HAP-1 (cell line): ENCODE measurements around the gene NDUFS5.
"Not testable (repeated sequence)": the region's sequence is repeated elsewhere in the genome, so short reads cannot be mapped to it uniquely, and the experiment has no call there.

Experiments
- DNase-seq, 2 experiments: peaks; one replicate each; pipeline ENCODE4 v3.0.0-alpha.2; 2016 to 2020; ENCODE audit warnings: low spot score in 2 of 2
- H3K27me3 ChIP-seq: fragments of 250-450 bp; sonication (Bioruptor Pico); 2 replicates; pipeline ENCODE4 v1.5.1; 2020; ENCODE audit warnings: low read depth, mild to moderate bottlenecking, moderate library complexity
- H3K36me3 ChIP-seq: fragments of 250-450 bp; sonication (Bioruptor Pico); replicated peaks from 2 replicates; pipeline ENCODE4 v1.5.1; 2020; ENCODE audit warnings: mild to moderate bottlenecking
- H3K4me1 ChIP-seq: fragments of 250-450 bp; sonication (Bioruptor Pico); 2 replicates; pipeline ENCODE4 v1.5.1; 2020; ENCODE audit warnings: mild to moderate bottlenecking
- H3K4me3 ChIP-seq: fragments of 250-450 bp; sonication (Bioruptor Pico); 2 replicates; pipeline ENCODE4 v1.5.1; 2020; ENCODE audit warnings: mild to moderate bottlenecking, moderate library complexity
- H3K9me3 ChIP-seq: fragments of 250-450 bp; sonication (Bioruptor Pico); 2 replicates; pipeline ENCODE4 v1.5.1; 2020; ENCODE audit warnings: mild to moderate bottlenecking, moderate library complexity
- in situ Hi-C: fragments of 300-500 bp; cut with MboI; formaldehyde crosslinking; loops from 3 replicates; pipeline ENCODE4 v1.14.3; 2020; ENCODE audit warnings: low sequenced_read_pairs, inconsistent platforms, mixed read lengths

The NDUFS5 gene

GRCh38 chr1:39063191-39063590 lies 37.0 kb downstream of the NDUFS5 start:
- Histone ChIP-seq H3K4me1 (no peaks in the 10 kb centered on the region), H3K4me3 (no peak overlapping the region), H3K36me3 (no peaks in the 10 kb centered on the region), H3K27me3 (no peaks in the 10 kb centered on the region), H3K9me3 (no peaks in the 10 kb centered on the region; the same call in 1 of the 2 replicates)
- DNase-seq: no peak
- in situ Hi-C loops: no loop called here

GRCh38 chr1:39063775-39064174 lies 37.6 kb downstream of the NDUFS5 start:
- H3K36me3 ChIP-seq: no peaks in the 10 kb centered on the region
- in situ Hi-C loops: no loop called here
- no peaks in the 10 kb centered on the region; the same call in 1 of the 2 replicates for H3K9me3 ChIP-seq
- no peak for DNase-seq
- no peaks in the 10 kb centered on the region for H3K4me1 ChIP-seq
- no peaks in the 10 kb centered on the region for H3K27me3 ChIP-seq
- no peak overlapping the region for H3K4me3 ChIP-seq

GRCh38 chr1:39065542-39065941 lies 39.4 kb downstream of the NDUFS5 start:
- no peaks in the 10 kb centered on the region for H3K4me1 ChIP-seq
- H3K4me3 ChIP-seq: no peak overlapping the region
- no peak for DNase-seq
- no peaks in the 10 kb centered on the region for H3K36me3 ChIP-seq
- in situ Hi-C loops: no loop called here
- H3K9me3 ChIP-seq: no peaks in the 10 kb centered on the region; the same call in 1 of the 2 replicates
- no peaks in the 10 kb centered on the region for H3K27me3 ChIP-seq

GRCh38 chr1:39068227-39068626 lies 42.1 kb downstream of the NDUFS5 start:
- H3K27me3 ChIP-seq, H3K36me3 ChIP-seq, DNase-seq, H3K9me3 ChIP-seq, H3K4me3 ChIP-seq, H3K4me1 ChIP-seq, in situ Hi-C loops: not testable (repeated sequence)

- H3K4me3 ChIP-seq, H3K36me3 ChIP-seq, in situ Hi-C loops, H3K27me3 ChIP-seq, DNase-seq, H3K4me1 ChIP-seq, H3K9me3 ChIP-seq: not testable (repeated sequence)
Measured at GRCh38 chr1:39071557-39071956, 45.4 kb downstream of the NDUFS5 start.

- H3K36me3 ChIP-seq: no peaks in the 10 kb centered on the region
- in situ Hi-C loops: no loop called here
- H3K27me3 ChIP-seq: no peaks in the 10 kb centered on the region
- H3K4me1 ChIP-seq: no peaks in the 10 kb centered on the region
- no peaks in the 10 kb centered on the region for H3K9me3 ChIP-seq
- DNase-seq: no peak
- H3K4me3 ChIP-seq: no peak overlapping the region
Measured at GRCh38 chr1:39076127-39076798, 50.1 kb downstream of the NDUFS5 start.

- no peak overlapping the region for H3K4me3 ChIP-seq
- in situ Hi-C loops: no loop called here
- no peaks in the 10 kb centered on the region for H3K27me3 ChIP-seq
- H3K36me3 ChIP-seq: no peaks in the 10 kb centered on the region
- no peaks in the 10 kb centered on the region for H3K4me1 ChIP-seq
- DNase-seq: no peak
- no peaks in the 10 kb centered on the region for H3K9me3 ChIP-seq
Measured at GRCh38 chr1:39076799-39077148, 50.6 kb downstream of the NDUFS5 start.

GRCh38 chr1:39080269-39080826 lies 54.2 kb downstream of the NDUFS5 start:
- no peak for DNase-seq
- peaks cover 8% of the 10 kb centered on the region for H3K27me3 ChIP-seq
- no peak overlapping the region for H3K4me3 ChIP-seq

GRCh38 chr1:39080831-39081270 lies 54.7 kb downstream of the NDUFS5 start:
- H3K4me1 ChIP-seq: no peaks in the 10 kb centered on the region
- no peaks in the 10 kb centered on the region for H3K36me3 ChIP-seq
- H3K9me3 ChIP-seq: no peaks in the 10 kb centered on the region
- in situ Hi-C loops: no loop called here
- H3K4me3 ChIP-seq: no peak overlapping the region
- DNase-seq: peak in 1 of 2 experiments; percentile 15
- peaks cover 8% of the 10 kb centered on the region for H3K27me3 ChIP-seq

More at GRCh38 chr1:39080269-39080826, 54.2 kb downstream of the NDUFS5 start:
- H3K36me3 ChIP-seq: no peaks in the 10 kb centered on the region
- H3K9me3 ChIP-seq: no peaks in the 10 kb centered on the region
- H3K4me1 ChIP-seq: no peaks in the 10 kb centered on the region
- in situ Hi-C loops: no loop called here

- no peaks in the 10 kb centered on the region for H3K9me3 ChIP-seq
- H3K4me1 ChIP-seq: no peaks in the 10 kb centered on the region
- H3K36me3 ChIP-seq: no peaks in the 10 kb centered on the region
- peak overlapping the region; percentile 18 for H3K4me3 ChIP-seq
- in situ Hi-C loops: no loop called here
- DNase-seq: peak in 1 of 2 experiments; percentile 49
- H3K27me3 ChIP-seq: peaks cover 8% of the 10 kb centered on the region
Measured at GRCh38 chr1:39081271-39082009, 55.3 kb downstream of the NDUFS5 start.

- Histone ChIP-seq H3K36me3 (no peaks in the 10 kb centered on the region), H3K27me3 (peaks cover 8% of the 10 kb centered on the region), H3K9me3 (no peaks in the 10 kb centered on the region), H3K4me1 (no peaks in the 10 kb centered on the region), H3K4me3 (no peak overlapping the region)
- in situ Hi-C loops: no loop called here
- DNase-seq: no peak
Measured at GRCh38 chr1:39082010-39082799, 56.1 kb downstream of the NDUFS5 start.

GRCh38 chr1:39082811-39083576 lies 56.8 kb downstream of the NDUFS5 start:
- in situ Hi-C loops: no loop called here
- Histone ChIP-seq H3K4me3 (no peak overlapping the region), H3K9me3 (no peaks in the 10 kb centered on the region), H3K27me3 (peaks cover 8% of the 10 kb centered on the region), H3K4me1 (no peaks in the 10 kb centered on the region), H3K36me3 (no peaks in the 10 kb centered on the region)
- no peak for DNase-seq

GRCh38 chr1:39084191-39084590 lies 58.0 kb downstream of the NDUFS5 start:
- peaks cover 8% of the 10 kb centered on the region for H3K27me3 ChIP-seq
- no peak for DNase-seq
- in situ Hi-C loops: no loop called here
- H3K9me3 ChIP-seq: no peaks in the 10 kb centered on the region
- no peaks in the 10 kb centered on the region for H3K4me1 ChIP-seq
- no peaks in the 10 kb centered on the region for H3K36me3 ChIP-seq
- no peak overlapping the region for H3K4me3 ChIP-seq
